ENCODE data around the gene CEP170B. TPM values are rescaled to one million over a fixed set of nuclear protein-coding genes. Genes with fewer than 3 reads are reported as not detected.

Gene CEP170B
- total and polyA plus RNA-seq, 2 experiments from 2014 or later, result 2.7 to 24.5 TPM

DNA sequence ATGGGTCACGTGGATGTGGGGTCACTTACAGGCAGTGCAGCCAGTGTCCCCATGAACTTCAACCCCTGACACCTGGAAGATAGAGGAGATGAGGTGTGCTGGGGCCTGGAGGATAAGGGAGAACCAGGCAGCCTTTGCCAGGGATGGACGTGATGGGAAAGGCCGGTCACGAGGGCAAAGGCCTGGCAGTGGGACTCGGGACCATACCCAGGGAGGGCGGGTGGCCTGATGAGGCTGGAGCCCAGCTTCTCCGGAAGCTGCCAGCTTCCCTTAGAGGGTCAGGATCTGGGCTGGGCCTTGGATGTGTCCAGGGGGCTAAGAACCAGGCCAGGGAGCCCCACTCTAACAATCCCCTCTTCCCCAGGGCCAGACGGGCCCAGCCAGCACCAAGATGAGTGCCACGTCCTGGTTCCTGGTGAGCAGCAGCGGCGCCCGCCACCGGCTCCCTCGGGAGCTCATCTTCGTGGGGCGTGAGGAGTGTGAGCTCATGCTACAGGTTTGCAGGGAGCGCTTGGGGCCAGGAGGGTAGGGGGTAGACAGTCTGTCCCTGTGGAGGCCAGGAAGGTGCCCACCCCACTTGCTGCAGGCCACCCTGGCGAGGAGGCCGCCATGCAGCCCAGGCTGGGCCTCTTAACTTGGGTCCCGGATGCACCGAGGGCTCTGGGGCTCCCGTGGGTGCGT lies 3.1 kb downstream of the CEP170B start:
- DNase-seq, result no peak
- H3K4me2 ChIP-seq (ENCODE audit: unreplicated experiment), result no peak overlapping the region
- WGBS, 2 experiments (ENCODE audit: low coverage in 1 of 2, low lambda C conversion rate in 2 of 2, missing lambda C conversion rate in 2 of 2), result 88 to 90% methylated on average over 22 to 23 of the region's 23 CpGs
- in situ Hi-C loops (cut with MboI), result no loop called here
- H3K9me3 ChIP-seq (ENCODE audit: low read depth), result no peaks in the 10 kb centered on the region
- H3F3A ChIP-seq (ENCODE audit: insufficient read depth), result peaks cover 5% of the 10 kb centered on the region; the same call in 1 of the 2 replicates
- H3K36me3 ChIP-seq (ENCODE audit: low read depth), result no peaks in the 10 kb centered on the region
- no peak overlapping the region for H3K4me3 ChIP-seq
- no peaks in the 10 kb centered on the region for H3K9me2 ChIP-seq (ENCODE audit: insufficient read depth)
- H3K27me3 ChIP-seq (replicated peaks; ENCODE audit: insufficient read depth), result no peaks in the 10 kb centered on the region
- no peak overlapping the region for H2AFZ ChIP-seq
- no peak for TF ChIP-seq EZH2 (IDR thresholded peaks at IDR 0.05; ENCODE audit: insufficient read depth, poor library complexity, severe bottlenecking)
- no peak overlapping the region for H3K27ac ChIP-seq
- H3K79me2 ChIP-seq (ENCODE audit: insufficient read depth), result peaks cover 67% of the 10 kb centered on the region
- no peak overlapping the region for H3K9ac ChIP-seq
- H4K20me1 ChIP-seq (ENCODE audit: insufficient read depth), result no peaks in the 10 kb centered on the region
- peaks cover 12% of the 10 kb centered on the region for H3K4me1 ChIP-seq (ENCODE audit: insufficient read depth)

DNA sequence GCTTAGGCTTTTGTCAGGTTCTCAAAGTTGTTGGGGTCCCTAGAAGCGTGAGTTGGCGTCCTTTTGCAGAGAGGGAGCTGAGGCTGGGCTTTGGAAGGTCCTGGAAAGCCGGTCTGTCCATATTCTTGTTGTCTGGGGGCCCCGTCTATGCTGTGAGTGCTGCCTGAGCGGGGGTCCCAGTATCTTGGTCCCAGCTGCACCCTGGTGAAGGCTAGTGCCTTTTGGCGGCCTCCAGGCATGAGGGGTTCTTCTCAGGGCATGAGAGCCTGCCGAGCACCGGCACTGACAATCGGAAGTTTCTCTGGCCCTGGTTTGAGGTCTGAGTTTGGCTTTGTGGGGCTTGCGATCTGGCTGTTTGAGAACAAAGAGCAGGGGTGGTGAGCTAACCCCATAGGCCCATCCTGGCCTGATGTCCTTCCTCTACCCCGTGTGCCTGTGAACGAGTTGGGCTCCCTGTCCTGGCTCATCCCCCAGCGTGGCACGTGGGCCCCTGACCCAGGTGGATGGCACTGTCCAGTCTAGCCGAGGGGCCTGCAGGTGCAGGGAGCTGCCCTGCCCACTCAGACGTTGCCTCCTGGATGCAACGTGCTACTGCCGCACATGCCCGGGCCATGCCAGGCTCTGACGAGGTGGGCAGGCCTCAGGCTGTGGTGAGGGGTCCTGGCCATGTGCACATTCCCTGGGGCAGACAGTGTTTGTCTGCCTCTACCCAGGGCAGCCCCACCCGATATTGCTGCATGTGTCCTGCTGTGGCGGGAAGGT lies 3.9 kb downstream of the CEP170B start:
- no peaks in the 10 kb centered on the region for H3K36me3 ChIP-seq (ENCODE audit: low read depth)
- peaks cover 75% of the 10 kb centered on the region for H3K79me2 ChIP-seq (ENCODE audit: insufficient read depth)
- H3K4me3 ChIP-seq, result no peak overlapping the region
- H4K20me1 ChIP-seq (ENCODE audit: insufficient read depth), result no peaks in the 10 kb centered on the region
- no peaks in the 10 kb centered on the region for H3K9me2 ChIP-seq (ENCODE audit: insufficient read depth)
- H3K9ac ChIP-seq, result no peak overlapping the region
- in situ Hi-C loops (cut with MboI), result no loop called here
- H3K27me3 ChIP-seq (replicated peaks; ENCODE audit: insufficient read depth), result no peaks in the 10 kb centered on the region
- no peak overlapping the region for H3K27ac ChIP-seq
- WGBS, 2 experiments (ENCODE audit: low coverage in 1 of 2, low lambda C conversion rate in 2 of 2, missing lambda C conversion rate in 2 of 2), result 87 to 89% methylated on average over 21 to 22 of the region's 22 CpGs
- H3K4me2 ChIP-seq (ENCODE audit: unreplicated experiment), result no peak overlapping the region
- peaks cover 5% of the 10 kb centered on the region; the same call in 1 of the 2 replicates for H3F3A ChIP-seq (ENCODE audit: insufficient read depth)
- no peak for DNase-seq
- H3K9me3 ChIP-seq (ENCODE audit: low read depth), result no peaks in the 10 kb centered on the region
- H2AFZ ChIP-seq, result no peak overlapping the region
- TF ChIP-seq EZH2phosphoT487 (IDR thresholded peaks at IDR 0.05; ENCODE audit: insufficient read depth, low read depth), result no peak
- TF ChIP-seq EZH2 (IDR thresholded peaks at IDR 0.05; ENCODE audit: insufficient read depth, poor library complexity, severe bottlenecking), result no peak
- peaks cover 12% of the 10 kb centered on the region for H3K4me1 ChIP-seq (ENCODE audit: insufficient read depth)

- in situ Hi-C loops (cut with MboI), result no loop called here
Measured at GRCh38 chr14:104869669-104870367, 4.8 kb downstream of the CEP170B start.

DNA sequence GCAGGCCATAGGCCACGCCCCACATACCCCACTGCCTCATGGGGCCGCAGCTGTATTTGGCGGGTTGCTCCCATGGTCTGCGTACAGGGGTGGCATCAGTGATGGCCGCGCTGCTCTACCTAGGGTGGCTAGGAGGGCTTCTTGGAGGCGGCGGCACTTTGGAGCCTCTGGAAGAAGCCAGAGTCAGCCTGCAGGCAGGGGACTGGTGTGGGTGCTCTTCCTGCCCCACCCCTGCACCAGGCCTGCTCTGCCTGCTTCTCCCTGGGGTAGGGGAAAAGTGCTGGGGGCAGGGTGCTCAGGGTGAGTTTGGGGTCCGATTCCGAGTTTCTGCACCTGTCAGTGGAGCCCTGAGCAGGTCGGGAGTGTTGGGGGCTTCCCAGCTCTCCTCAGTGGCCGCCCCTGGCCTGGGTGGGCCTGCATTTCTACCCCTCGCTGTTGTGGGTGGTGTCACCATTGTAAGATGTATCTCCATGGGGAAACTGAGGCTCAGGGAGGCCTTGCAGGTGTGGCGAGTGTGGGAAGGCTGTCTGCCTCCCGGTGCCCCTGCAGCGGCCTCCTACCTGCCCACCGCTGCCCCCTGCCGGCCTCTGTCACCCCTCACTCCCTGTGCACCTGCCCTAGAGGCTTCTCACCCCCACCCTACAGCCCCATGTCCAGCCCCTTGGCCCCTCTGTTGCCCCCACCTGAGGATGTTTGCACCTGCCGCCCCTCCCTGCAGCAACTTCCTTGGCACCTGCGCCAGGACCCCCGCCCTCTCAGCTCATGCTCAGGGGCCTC lies 5.5 kb downstream of the CEP170B start:
- Histone ChIP-seq H3K4me3 (no peak overlapping the region), H3K79me2 (ENCODE audit: insufficient read depth) (peaks cover 90% of the 10 kb centered on the region), H3K9me3 (ENCODE audit: low read depth) (no peaks in the 10 kb centered on the region), H4K20me1 (ENCODE audit: insufficient read depth) (no peaks in the 10 kb centered on the region), H3F3A (ENCODE audit: insufficient read depth) (peaks cover 5% of the 10 kb centered on the region; the same call in 1 of the 2 replicates), H3K4me1 (ENCODE audit: insufficient read depth) (peaks cover 12% of the 10 kb centered on the region), H3K9ac (no peak overlapping the region), H3K27me3 (replicated peaks; ENCODE audit: insufficient read depth) (no peaks in the 10 kb centered on the region), H3K36me3 (ENCODE audit: low read depth) (no peaks in the 10 kb centered on the region), H3K9me2 (ENCODE audit: insufficient read depth) (no peaks in the 10 kb centered on the region), H3K4me2 (ENCODE audit: unreplicated experiment) (no peak overlapping the region), H2AFZ (no peak overlapping the region), H3K27ac (no peak overlapping the region)
- peak; percentile 23 for DNase-seq
- 84% methylated on average over 15 to 21 of the region's 21 CpGs for WGBS, 2 experiments (ENCODE audit: low coverage in 1 of 2, low lambda C conversion rate in 2 of 2, missing lambda C conversion rate in 2 of 2)
- TF ChIP-seq EZH2 (IDR thresholded peaks at IDR 0.05; ENCODE audit: insufficient read depth, poor library complexity, severe bottlenecking), result no peak
- TF ChIP-seq EZH2phosphoT487 (IDR thresholded peaks at IDR 0.05; ENCODE audit: insufficient read depth, low read depth), result no peak
- in situ Hi-C loops (cut with MboI), result no loop called here

More at GRCh38 chr14:104869669-104870367, 4.8 kb downstream of the CEP170B start:
- H3K4me2 ChIP-seq (ENCODE audit: unreplicated experiment), result no peak overlapping the region
- H3K9ac ChIP-seq, result no peak overlapping the region
- no peaks in the 10 kb centered on the region for H3K36me3 ChIP-seq (ENCODE audit: low read depth)
- no peak for DNase-seq
- no peaks in the 10 kb centered on the region for H3K9me2 ChIP-seq (ENCODE audit: insufficient read depth)
- H3K27me3 ChIP-seq (replicated peaks; ENCODE audit: insufficient read depth), result no peaks in the 10 kb centered on the region
- TF ChIP-seq EZH2 (IDR thresholded peaks at IDR 0.05; ENCODE audit: insufficient read depth, poor library complexity, severe bottlenecking) (no peak), EZH2phosphoT487 (IDR thresholded peaks at IDR 0.05; ENCODE audit: insufficient read depth, low read depth) (no peak)
- peaks cover 12% of the 10 kb centered on the region for H3K4me1 ChIP-seq (ENCODE audit: insufficient read depth)
- 87 to 88% methylated on average over 18 of the region's 18 CpGs for WGBS, 2 experiments (ENCODE audit: low coverage in 1 of 2, low lambda C conversion rate in 2 of 2, missing lambda C conversion rate in 2 of 2)
- H3K9me3 ChIP-seq (ENCODE audit: low read depth), result no peaks in the 10 kb centered on the region
- H3K4me3 ChIP-seq, result no peak overlapping the region
- no peak overlapping the region for H3K27ac ChIP-seq
- H3K79me2 ChIP-seq (ENCODE audit: insufficient read depth), result peaks cover 82% of the 10 kb centered on the region
- H4K20me1 ChIP-seq (ENCODE audit: insufficient read depth), result no peaks in the 10 kb centered on the region
- no peak overlapping the region for H2AFZ ChIP-seq
- H3F3A ChIP-seq (ENCODE audit: insufficient read depth), result peaks cover 5% of the 10 kb centered on the region; the same call in 1 of the 2 replicates

All from GM23248 (cell line).